GM12892 (cell line): ENCODE measurements around the gene SPRY1.

Source experiments
- POLR2A ChIP-seq: IDR thresholded peaks from 2 replicates; pipeline ENCODE4 v1.6.1; 2011; ENCODE audit warnings: low read depth, low read length, control low read depth
- TAF1 ChIP-seq: IDR thresholded peaks from 2 replicates; pipeline ENCODE4 v1.6.1; 2011; ENCODE audit warnings: low read depth, mild to moderate bottlenecking, control low read depth, low read length, borderline replicate concordance

GRCh38 chr4:123412700-123413512, 16.3 kb downstream of the SPRY1 start:
- TF ChIP-seq POLR2A (no peak), TAF1 (no peak)
